ENCODE measurements around the gene C2orf42.
"Not testable (repeated sequence)": the region's sequence is repeated elsewhere in the genome, so short reads cannot be mapped to it uniquely, and the experiment has no call there.

Gene C2orf42

DNA sequence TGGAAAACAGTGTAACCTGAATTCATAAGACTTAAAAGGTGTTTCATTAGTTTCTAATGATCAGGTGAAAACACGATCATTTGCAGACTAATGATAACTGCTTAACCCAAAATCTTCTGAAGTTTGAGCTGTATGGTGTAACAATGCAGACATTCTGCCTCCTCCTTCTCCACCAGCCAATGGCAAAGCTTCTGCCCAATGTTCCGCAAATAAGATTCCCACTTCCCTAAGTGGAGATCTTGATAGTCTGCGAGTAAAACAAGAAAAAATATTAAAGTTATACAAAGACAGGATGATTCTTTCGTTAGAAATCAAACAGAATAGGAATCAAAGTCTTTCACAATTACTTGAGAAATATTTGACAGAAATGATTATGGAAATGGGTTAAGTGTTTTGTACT is 8.1 kb downstream of the C2orf42 start:
- FAIRE-seq (peak; percentile 9), DNase-seq (ENCODE audit: insufficient read length, low spot score) (no peak)
- TF ChIP-seq PAX5 (IDR thresholded peaks at IDR 0.05; ENCODE audit: insufficient read depth, low read length, severe bottlenecking) (no peak), POLR2A (IDR thresholded peaks at IDR 0.05; ENCODE audit: low read depth, low read length) (no peak), TAF1 (IDR thresholded peaks at IDR 0.05; ENCODE audit: low read depth, low read length) (no peak), POLR2AphosphoS5 (IDR thresholded peaks at IDR 0.05; ENCODE audit: low read depth, low read length) (no peak), SPI1 (IDR thresholded peaks at IDR 0.05; ENCODE audit: low read depth, low read length) (no peak), POU2F2 (IDR thresholded peaks at IDR 0.05; ENCODE audit: low read depth, low read length) (no peak)

DNA sequence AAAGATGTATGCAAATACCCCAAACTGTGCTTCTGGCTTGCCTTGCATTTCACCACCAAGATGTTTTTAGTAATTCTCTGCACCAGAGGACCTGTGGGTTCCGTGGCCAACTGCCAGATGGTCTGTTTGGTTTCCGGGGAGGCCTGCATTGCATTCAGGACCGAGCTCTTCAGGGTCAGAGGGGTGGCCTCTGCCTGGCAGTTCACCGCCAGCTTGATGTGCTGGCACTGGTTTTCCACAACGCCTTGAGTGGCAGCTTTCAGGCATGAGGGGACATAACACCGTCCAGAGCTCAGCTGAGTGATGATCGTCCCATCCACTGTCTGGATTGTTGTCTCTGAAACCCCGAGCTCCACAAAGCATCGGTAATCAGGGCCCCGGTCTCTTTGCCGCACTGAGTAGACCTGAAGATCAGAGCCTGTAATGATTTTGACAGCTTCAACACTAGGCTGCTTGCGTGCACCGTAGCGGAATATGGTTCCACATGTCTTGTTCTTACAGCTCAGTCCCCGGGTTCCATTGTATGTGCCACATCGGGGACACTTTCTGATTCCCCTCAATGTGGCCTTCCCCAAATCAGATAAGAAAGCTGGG is 9.4 kb downstream of the C2orf42 start:
- DNase-seq (ENCODE audit: insufficient read length, low spot score) (peak; percentile 47), FAIRE-seq (peak; percentile 95)
- TF ChIP-seq SPI1 (IDR thresholded peaks at IDR 0.05; ENCODE audit: low read depth, low read length), result no peak
- TF ChIP-seq PAX5 (IDR thresholded peaks at IDR 0.05; ENCODE audit: insufficient read depth, low read length, severe bottlenecking), result no peak
- peak; percentile 56 for TF ChIP-seq POLR2A (IDR thresholded peaks at IDR 0.05; ENCODE audit: low read depth, low read length)
- TF ChIP-seq POU2F2 (IDR thresholded peaks at IDR 0.05; ENCODE audit: low read depth, low read length), result peak; percentile 93; the same call in 1 of the 2 replicates
- TF ChIP-seq POLR2AphosphoS5 (IDR thresholded peaks at IDR 0.05; ENCODE audit: low read depth, low read length), result peak; percentile 66
- TF ChIP-seq TAF1 (IDR thresholded peaks at IDR 0.05; ENCODE audit: low read depth, low read length), result no peak

DNA sequence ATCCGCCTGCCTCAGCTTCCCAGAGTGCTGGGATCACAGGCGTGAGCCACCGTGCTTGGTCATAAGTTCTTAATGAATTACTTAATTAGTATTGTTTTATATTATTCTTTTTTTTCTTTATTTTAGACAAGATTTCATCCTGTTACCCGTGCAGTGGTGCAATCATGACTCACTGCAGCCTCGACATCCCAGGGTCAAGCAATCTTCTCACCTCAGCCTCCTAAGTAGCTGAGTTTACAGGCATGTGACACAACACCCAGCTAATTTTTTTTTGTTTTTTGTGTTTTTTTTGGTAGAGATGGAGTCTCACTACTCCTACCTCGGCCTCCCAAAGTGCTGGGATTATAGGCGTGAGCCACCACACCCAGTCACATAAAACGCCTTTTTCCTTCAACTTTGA is 17.3 kb downstream of the C2orf42 start:
- TF ChIP-seq POU2F2 (IDR thresholded peaks at IDR 0.05; ENCODE audit: low read depth, low read length) (no peak), POLR2A (IDR thresholded peaks at IDR 0.05; ENCODE audit: low read depth, low read length) (no peak), PAX5 (IDR thresholded peaks at IDR 0.05; ENCODE audit: insufficient read depth, low read length, severe bottlenecking) (no peak), POLR2AphosphoS5 (IDR thresholded peaks at IDR 0.05; ENCODE audit: low read depth, low read length) (no peak), TAF1 (IDR thresholded peaks at IDR 0.05; ENCODE audit: low read depth, low read length) (no peak), SPI1 (IDR thresholded peaks at IDR 0.05; ENCODE audit: low read depth, low read length) (no peak)
- FAIRE-seq, result no peak
- no peak for DNase-seq (ENCODE audit: insufficient read length, low spot score)

DNA sequence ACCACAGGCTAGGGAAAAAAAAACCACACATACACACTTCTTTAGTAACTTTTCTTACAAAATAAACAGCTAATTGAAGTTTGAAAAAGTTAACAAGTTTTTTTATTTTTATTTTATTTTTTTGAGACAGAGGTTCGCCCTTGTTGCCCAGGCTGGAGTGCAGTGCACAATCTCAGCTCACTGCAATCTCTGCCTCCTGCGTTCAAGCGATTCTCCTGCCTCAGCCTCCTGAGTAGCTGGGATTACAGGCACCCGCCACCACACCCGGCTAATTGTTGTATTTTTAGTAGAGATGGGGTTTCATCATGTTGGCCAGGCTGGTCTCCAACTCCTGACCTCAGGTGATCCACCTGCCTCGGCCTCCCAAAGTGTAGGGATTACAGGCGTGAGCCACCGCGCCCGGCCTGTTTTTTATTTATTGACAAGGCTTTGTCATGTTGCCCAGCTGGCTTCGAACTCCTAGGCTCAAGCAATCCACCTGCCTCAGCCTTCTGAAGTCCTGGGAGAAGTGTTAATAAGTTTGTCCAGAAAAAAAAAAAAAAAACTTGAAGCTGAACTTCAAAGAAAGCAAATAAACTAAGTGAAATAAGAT is 21.1 kb downstream of the C2orf42 start:
- not testable (repeated sequence) for DNase-seq (ENCODE audit: insufficient read length, low spot score); FAIRE-seq

DNA sequence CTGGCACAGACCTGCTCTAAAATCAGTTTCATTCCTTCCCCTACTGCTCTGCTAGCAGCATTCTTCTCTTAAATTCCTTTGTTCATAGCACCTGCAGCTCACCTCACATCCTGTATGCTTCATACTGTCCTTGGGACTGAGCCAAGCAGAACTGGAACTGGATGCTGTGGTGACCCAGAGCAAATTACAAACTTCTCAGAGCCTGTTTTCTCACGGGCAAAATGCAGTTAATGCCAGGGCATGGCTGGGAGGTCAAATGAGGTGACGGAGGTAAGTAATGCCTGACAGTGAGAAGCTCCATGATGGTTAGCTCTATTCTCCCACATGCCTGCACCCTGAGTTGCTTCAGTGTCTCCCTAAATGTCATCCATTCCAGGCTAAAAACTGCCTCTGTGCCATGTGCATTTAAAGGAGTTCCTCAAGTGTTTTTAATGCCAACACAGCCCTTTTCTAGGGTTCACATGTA is 29.7 kb downstream of the C2orf42 start:
- DNase-seq (ENCODE audit: insufficient read length, low spot score), result no peak
- TF ChIP-seq POLR2AphosphoS5 (IDR thresholded peaks at IDR 0.05; ENCODE audit: low read depth, low read length) (no peak), SPI1 (IDR thresholded peaks at IDR 0.05; ENCODE audit: low read depth, low read length) (peak; percentile 93)
- FAIRE-seq, result peak; percentile 75

DNA sequence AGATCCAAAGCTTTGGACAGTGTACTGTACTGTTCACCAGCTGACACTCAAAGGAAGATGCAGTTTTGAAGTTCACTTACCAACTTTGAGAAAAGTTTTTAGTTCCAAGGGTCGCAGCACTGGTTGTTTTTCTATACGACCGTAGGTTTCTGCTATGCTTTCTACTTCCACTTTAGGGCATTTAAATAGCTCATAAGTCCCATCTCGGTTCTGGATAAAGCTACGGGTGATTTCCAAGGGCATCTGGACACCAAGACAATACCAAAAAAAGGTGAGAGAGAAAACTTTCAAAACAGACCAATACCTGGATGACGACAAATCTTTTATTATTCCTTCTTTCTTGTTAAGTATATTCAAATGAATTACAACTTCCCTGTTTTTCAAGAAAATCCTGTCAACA is 30.3 kb downstream of the C2orf42 start:
- TF ChIP-seq POLR2A (IDR thresholded peaks at IDR 0.05; ENCODE audit: low read depth, low read length) (no peak), PAX5 (IDR thresholded peaks at IDR 0.05; ENCODE audit: insufficient read depth, low read length, severe bottlenecking) (no peak), POU2F2 (IDR thresholded peaks at IDR 0.05; ENCODE audit: low read depth, low read length) (no peak)
- FAIRE-seq (peak; percentile 47), DNase-seq (ENCODE audit: insufficient read length, low spot score) (no peak)

DNA sequence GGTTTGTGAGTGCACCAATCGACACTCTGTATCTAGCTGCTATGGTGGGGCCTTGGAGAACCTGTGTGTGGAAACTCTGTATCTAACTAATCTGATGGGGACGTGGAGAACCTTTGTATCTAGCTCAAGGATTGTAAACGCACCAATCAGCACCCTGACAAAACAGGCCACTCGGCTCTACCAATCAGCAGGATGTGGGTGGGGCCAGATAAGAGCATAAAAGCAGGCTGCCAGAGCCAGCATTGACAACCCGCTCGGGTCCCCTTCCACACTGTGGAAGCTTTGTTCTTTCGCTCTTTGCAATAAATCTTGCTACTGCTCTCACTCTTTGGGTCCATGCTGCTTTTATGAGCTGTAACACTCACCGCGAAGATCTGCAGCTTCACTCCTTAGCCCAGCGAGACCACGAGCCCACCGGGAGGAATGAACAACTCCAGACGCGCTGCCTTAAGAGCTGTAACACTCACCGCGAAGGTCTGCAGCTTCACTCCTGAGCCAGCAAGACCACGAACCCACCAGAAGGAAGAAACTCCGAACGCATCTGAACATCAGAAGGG is 41.6 kb downstream of the C2orf42 start:
- not testable (repeated sequence) for DNase-seq (ENCODE audit: insufficient read length, low spot score); FAIRE-seq

DNA sequence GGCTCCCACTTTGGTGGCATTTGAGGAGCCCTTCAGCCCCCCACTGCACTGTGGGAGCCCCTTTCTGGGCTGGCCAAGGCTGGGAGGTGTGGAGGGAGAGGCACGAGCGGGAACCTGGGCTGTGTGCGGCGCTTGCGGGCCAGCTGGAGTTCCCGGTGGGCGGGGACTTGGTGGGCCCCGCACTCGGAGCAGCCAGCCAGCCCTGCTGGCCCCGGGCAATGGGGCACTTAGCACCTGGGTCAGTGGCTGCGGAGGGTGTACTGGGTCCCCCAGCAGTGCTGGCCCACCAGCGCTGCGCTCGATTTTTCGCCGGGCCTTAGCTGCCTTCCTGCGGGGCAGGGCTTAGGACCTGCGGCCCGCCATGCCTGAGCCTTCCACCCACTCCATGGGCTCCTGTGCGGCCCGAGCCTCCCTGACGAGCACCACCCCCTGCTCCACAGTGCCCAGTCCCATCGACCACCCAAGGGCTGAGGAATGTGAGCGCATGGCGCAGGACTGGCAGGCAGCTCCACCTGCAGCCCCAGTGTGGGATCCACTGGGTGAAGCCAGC is 42.5 kb downstream of the C2orf42 start:
- FAIRE-seq; DNase-seq (ENCODE audit: insufficient read length, low spot score): not testable (repeated sequence)

DNA sequence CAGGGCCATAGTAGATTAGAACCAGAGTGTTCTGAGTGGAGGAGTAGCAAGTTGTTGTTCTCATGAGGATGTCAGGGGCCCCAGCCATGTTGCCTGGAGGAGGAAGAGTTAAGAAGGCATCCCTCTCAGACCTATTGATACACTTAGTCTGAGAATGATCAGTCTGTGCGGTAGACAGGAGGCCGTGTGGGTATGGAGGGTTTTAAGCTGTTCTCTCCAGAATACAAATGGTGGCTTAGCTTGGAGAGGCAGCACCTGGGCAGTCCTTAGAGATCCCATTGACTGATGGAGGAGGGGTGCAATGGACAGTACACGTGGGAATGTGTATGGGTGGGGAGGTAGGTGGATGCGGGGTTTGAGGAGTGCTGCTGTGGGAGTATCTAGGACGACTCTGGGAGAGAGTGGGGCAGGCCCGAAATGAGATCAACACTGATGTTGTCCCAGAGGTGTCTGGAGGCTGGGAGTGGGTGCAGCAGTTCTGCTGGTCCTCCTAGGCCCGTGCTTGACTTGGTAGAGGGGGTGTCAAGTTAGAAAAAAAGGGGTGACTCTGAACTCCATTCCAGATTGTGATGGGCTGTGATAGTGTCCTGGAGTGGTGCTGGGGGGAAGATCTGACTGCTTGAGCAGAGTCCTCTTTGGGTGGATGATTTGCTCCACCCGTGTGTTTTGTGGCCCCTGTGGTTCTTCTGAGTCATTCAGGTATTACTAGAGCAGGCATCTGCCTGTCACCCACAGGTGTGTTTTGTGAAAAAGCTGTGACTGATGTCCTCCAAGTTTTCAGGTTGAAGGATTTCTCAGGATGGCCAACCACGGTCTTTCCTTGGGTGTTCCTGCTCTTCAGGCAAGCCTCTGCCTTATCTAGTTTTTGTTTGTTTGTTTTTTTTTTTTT is 44.7 kb downstream of the C2orf42 start:
- peak; percentile 33 for FAIRE-seq
- TF ChIP-seq PAX5 (IDR thresholded peaks at IDR 0.05; ENCODE audit: insufficient read depth, low read length, severe bottlenecking) (no peak), POLR2AphosphoS5 (IDR thresholded peaks at IDR 0.05; ENCODE audit: low read depth, low read length) (no peak), POU2F2 (IDR thresholded peaks at IDR 0.05; ENCODE audit: low read depth, low read length) (0 out of 2 replicates have a peak, but pooled peaks have one; percentile 29), TAF1 (IDR thresholded peaks at IDR 0.05; ENCODE audit: low read depth, low read length) (no peak)
- DNase-seq (ENCODE audit: insufficient read length, low spot score), result no peak

DNA sequence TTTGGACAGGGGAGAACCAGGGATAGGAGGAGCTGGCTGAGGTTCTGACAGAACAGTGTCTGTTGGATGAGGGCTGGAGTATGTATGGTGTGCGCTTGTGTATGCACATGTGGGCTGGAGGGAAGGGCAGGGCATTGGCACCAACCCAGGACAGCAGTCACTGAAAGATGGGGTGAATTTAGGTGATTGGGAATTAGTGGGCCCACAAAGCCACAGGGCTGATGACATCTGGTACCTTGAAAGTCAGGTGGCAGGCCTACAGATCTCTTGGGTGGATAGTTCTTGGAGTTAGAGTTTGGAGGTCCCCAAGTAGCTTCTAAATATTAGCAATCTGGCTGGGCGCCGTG is 45.7 kb downstream of the C2orf42 start:
- FAIRE-seq, result no peak
- no peak for TF ChIP-seq POU2F2 (IDR thresholded peaks at IDR 0.05; ENCODE audit: low read depth, low read length)
- no peak for TF ChIP-seq POLR2A (IDR thresholded peaks at IDR 0.05; ENCODE audit: low read depth, low read length)
- no peak for TF ChIP-seq TAF1 (IDR thresholded peaks at IDR 0.05; ENCODE audit: low read depth, low read length)
- no peak for TF ChIP-seq PAX5 (IDR thresholded peaks at IDR 0.05; ENCODE audit: insufficient read depth, low read length, severe bottlenecking)
- no peak for TF ChIP-seq SPI1 (IDR thresholded peaks at IDR 0.05; ENCODE audit: low read depth, low read length)
- no peak for TF ChIP-seq POLR2AphosphoS5 (IDR thresholded peaks at IDR 0.05; ENCODE audit: low read depth, low read length)
- DNase-seq (ENCODE audit: insufficient read length, low spot score), result no peak

Measured in GM12891 (cell line).